Epithelial cell of proximal tubule (primary cell): ENCODE data around the gene SLC2A8. TPM values are rescaled to one million over a fixed set of nuclear protein-coding genes. Genes with fewer than 3 reads are reported as not detected.

Experiments used
- DNase-seq: peaks from one replicate; pipeline ENCODE4 v3.0.0-alpha.2; 2011; ENCODE audit warnings: low read depth
- H3K4me3 ChIP-seq: 2 replicates; pipeline ENCODE4 v1.5.1; 2011; ENCODE audit warnings: low read depth, mild to moderate bottlenecking, low read length
- total RNA-seq: library from RNA; depleted of rRNA; stranded (reverse); fragments of >200 nt; gene quantifications from 2 replicates; pipeline ENCODE4 v1.2.3, GENCODE V29; 2015
- TF ChIP-seq, protein P1 (sequence below): conservative IDR thresholded peaks from 2 replicates; pipeline ENCODE4 v1.5.1; 2012; ENCODE audit warnings: low read depth, mild to moderate bottlenecking, low read length

SLC2A8 gene
- total RNA-seq, 1 donor from 2014 or later = 18.2 TPM

DNA sequence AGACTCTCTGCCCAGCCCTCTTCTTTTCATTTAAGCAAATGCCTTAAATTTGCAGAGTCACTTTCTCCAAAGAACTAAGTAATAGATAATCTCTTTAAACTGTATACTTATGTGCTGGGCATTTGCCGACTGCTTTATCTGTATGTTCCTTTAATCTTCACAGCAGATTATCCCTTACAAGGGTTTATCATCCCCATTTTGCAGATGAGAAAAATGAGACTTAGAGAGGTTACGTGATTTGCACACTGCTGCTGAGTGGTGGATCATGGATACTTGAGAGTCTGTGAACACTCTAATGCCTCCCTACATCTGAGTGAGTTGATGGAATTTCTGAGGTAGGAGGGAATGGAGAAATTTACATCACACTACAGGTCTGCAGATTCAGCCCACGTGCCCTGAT lies 31.4 kb downstream of the SLC2A8 start:
- TF ChIP-seq, protein P1, sequence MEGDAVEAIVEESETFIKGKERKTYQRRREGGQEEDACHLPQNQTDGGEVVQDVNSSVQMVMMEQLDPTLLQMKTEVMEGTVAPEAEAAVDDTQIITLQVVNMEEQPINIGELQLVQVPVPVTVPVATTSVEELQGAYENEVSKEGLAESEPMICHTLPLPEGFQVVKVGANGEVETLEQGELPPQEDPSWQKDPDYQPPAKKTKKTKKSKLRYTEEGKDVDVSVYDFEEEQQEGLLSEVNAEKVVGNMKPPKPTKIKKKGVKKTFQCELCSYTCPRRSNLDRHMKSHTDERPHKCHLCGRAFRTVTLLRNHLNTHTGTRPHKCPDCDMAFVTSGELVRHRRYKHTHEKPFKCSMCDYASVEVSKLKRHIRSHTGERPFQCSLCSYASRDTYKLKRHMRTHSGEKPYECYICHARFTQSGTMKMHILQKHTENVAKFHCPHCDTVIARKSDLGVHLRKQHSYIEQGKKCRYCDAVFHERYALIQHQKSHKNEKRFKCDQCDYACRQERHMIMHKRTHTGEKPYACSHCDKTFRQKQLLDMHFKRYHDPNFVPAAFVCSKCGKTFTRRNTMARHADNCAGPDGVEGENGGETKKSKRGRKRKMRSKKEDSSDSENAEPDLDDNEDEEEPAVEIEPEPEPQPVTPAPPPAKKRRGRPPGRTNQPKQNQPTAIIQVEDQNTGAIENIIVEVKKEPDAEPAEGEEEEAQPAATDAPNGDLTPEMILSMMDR = no peak
- H3K4me3 ChIP-seq = no peak overlapping the region
- no peak for DNase-seq

DNA sequence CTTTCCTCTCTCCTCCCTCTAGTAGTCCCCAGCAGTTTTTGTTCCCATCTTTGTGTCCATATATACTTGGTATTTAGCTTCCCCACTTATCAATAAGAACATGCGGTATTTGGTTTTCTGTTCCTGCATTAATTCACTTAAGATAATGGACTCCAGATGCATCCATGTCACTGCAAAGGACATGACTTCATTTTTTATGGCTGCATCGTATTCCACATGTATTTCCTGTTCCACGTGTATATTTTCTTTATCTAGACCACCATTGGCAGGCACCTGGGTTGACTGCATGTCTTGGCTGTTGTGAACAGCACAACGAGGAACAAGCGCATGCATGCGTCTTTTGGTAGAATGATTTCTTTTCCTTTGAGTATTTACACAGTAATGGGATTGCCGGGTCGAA lies 33.4 kb downstream of the SLC2A8 start:
- no peak overlapping the region for H3K4me3 ChIP-seq
- TF ChIP-seq, protein P1 = no peak
- no peak for DNase-seq

DNA sequence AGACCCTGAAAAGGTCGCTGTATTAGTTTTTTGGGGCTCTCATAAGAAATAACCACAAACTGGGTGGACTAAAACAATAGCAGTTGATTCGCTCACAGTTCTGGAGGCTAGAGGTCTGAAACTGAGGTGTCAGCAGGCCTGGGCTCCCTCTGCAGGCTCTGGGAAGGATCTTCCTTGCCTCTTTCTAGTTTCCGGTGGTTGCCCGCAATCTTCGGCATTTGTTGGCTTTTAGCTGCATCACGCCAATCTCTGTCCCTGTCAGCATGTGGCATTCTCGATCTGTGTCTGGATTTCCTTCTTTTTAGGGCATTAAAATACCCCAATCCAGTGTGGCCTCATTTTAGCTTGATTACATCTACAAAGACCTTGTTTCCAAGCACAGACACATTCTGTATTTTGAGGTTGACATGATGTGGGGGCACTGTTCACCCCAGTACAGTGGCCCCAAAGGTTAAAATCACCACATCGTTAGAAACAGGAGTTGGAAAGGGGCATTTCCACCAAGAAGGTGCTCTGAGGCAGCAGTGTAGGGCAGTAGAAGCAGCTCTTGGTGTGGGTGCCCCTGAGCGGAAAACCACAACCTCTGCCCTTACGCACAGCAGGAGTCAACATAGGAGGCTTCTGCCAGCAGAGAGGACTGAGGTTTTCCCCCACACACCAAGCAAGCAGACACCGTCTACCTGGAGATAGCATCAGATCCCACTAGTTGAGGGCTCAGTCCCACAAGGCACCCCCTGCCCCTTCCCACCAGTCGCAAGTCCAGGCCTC lies 40.7 kb downstream of the SLC2A8 start:
- TF ChIP-seq, protein P1 = peak; percentile 16
- no peak overlapping the region for H3K4me3 ChIP-seq
- no peak for DNase-seq

DNA sequence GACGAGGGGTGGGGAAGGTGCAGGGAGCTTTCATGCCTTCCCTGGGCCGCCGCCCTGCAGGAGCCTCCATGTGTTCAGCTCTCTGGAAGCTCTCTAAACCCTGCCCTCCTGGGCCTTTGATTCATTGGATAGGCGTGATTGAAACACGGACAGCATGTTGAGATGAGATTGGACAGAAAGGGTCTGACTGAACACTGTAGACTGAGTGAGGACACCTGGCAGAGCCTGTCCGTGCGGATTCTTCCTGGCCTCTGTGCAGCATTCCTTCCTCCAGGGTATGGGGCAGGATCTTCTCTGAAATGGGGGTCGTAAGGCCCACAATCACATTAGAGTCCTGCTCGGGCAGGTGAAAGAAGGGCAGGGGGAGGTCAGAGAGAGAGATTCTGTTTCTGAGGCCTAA lies 41.4 kb downstream of the SLC2A8 start:
- TF ChIP-seq, protein P1 = no peak
- H3K4me3 ChIP-seq = no peak overlapping the region
- DNase-seq = no peak

DNA sequence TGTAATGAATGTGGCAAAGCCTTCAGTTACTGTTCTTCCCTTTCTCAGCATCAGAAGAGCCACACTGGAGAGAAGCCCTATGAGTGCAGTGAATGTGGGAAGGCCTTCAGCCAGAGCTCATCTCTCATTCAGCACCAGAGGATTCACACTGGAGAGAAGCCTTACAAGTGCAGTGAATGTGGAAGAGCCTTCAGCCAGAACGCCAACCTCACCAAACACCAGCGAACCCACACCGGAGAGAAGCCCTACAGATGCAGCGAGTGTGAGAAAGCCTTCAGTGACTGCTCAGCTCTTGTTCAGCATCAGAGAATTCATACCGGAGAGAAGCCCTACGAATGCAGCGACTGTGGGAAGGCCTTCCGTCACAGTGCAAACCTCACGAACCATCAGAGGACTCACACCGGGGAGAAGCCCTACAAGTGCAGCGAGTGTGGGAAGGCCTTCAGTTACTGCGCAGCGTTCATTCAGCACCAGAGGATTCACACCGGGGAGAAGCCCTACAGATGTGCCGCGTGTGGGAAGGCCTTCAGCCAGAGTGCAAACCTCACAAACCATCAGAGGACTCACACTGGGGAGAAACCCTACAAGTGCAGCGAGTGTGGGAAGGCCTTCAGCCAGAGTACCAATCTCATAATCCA lies 47.4 kb downstream of the SLC2A8 start:
- TF ChIP-seq, protein P1 = no peak
- no peak overlapping the region for H3K4me3 ChIP-seq
- no peak for DNase-seq

DNA sequence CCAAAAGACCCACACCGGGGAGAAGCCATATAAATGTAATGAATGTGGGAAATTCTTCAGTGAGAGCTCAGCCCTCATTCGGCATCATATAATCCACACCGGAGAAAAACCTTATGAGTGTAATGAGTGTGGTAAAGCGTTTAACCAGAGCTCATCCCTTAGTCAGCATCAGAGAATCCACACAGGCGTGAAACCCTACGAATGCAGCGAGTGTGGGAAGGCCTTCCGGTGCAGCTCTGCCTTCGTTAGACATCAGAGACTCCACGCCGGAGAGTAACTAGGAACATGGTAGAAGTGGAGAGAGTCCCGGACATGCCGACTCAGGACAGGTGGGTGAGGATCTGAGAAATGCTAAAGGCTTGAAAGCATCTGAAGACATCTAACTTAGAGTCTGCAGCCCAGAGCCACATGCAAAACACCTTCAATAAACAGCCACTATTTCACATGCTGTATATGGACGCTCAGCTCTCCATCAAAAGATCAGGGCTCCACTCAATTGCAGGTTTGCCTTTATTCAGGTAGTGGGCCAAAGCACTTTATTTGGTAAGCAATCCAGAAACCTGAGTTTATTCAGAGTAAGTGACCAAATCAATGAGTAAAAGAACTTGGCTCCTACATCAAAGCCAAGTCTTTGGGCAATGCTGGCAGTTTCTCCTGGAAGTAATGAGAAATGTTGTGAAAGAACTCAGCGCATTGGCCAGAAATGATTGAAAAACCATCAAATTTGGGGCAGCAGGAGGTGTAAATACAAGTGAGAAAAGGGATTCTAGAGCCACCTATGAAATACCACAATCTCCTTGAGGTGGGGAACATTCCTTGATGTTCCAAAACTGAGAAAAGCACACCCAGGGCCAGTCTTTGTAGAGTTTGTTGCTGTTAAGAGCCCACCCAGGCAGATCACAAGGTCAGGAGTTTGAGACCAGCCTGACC lies 48.2 kb downstream of the SLC2A8 start:
- no peak for DNase-seq
- no peak overlapping the region for H3K4me3 ChIP-seq
- TF ChIP-seq, protein P1 = no peak
